ENCODE measurements around the gene NRXN3. TPM values are rescaled to one million over a fixed set of nuclear protein-coding genes. Genes with fewer than 3 reads are reported as not detected.

Gene NRXN3
- total RNA-seq, 1 experiment from 2014 or later: not detected

DNA sequence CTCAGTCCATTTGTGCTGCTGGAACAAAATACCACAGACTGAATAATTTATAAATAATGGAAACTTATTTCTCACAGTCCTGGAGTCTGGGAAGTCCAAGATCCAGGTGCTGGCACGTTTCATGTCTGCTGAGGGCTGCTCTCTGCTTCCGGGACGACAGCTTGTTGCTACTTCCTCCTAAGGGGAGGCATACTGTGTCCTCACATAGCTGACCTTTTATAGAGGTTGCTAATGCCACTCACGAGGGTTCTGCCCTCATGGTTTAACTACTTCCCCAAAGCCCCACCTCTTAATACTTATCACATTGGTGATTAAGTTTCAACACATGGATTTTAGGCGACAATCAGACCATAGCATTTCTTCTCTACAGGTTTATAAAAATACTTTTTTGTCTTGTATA, 411.1 kb downstream of the NRXN3 start:
- POLR2A ChIA-PET: no interaction called here
- Histone ChIP-seq H3K4me3 (ENCODE audit: low read depth in 2 of 2, low read length in 2 of 2) (no peak overlapping the region), H3K9me3 (ENCODE audit: control insufficient read depth, insufficient read depth, low read depth, low read length) (no peaks in the 10 kb centered on the region), H3K27ac (ENCODE audit: low read length) (no peak overlapping the region), H3K36me3 (ENCODE audit: control insufficient read depth, insufficient read depth, low read length) (no peaks in the 10 kb centered on the region), H3K4me1 (ENCODE audit: control insufficient read depth, insufficient read depth, low read length) (no peaks in the 10 kb centered on the region), H3K27me3 (ENCODE audit: control insufficient read depth, insufficient read depth, low read length) (no peaks in the 10 kb centered on the region)
- BruUV-seq (replicated peaks): no TSS peak
- intact Hi-C loops (cut with micrococcal nuclease; ENCODE audit: unreplicated experiment): no loop called here
- DNase-seq (ENCODE audit: low read depth, low spot score) (no peak), ATAC-seq (no peak)
- CTCF ChIA-PET: interaction anchor here (1.4 kb wide), 1 partner anchor 15 kb away, joined by 3 read pairs; no protein-coding TSS in a partner anchor
- TF ChIP-seq SIN3A (IDR thresholded peaks at IDR 0.05; ENCODE audit: borderline replicate concordance, insufficient read depth, low read depth, low read length): no peak
- TF ChIP-seq TCF7L2 (IDR thresholded peaks at IDR 0.05; ENCODE audit: low read depth, low read length): no peak
- in situ Hi-C loops (cut with HindIII; ENCODE audit: low pct_unique_long_range_greater_than_20kb, low sequenced_read_pairs): no loop called here

DNA sequence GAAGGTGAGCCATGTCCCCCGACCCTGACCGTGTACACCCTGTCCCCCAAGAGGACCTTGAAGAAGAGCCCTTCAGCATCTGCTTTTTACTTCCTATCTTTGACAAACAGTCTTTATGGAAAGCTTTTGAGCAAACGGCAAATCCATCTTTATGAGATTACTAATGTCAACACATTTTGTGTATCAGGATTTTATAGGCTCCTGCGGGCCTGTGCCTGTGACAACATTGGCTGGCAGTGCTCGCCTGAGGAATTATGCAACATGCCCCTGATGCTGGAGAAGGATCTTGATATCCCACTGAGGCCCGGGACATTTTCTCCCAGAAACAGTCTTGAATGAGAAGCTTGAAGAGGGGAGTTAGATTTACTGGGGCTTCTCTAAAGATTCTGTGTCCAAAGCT, 416.5 kb downstream of the NRXN3 start:
- ChIA-PET POLR2A (no interaction called here), CTCF (no interaction called here)
- H3K27ac ChIP-seq (ENCODE audit: low read length): no peak overlapping the region
- no peak for DNase-seq (ENCODE audit: low read depth, low spot score)
- no peak for TF ChIP-seq POLR2AphosphoS5 (IDR thresholded peaks at IDR 0.05; ENCODE audit: low read depth, low read length)
- no peak for TF ChIP-seq SIN3A (IDR thresholded peaks at IDR 0.05; ENCODE audit: borderline replicate concordance, insufficient read depth, low read depth, low read length)
- TF ChIP-seq, protein P1, sequence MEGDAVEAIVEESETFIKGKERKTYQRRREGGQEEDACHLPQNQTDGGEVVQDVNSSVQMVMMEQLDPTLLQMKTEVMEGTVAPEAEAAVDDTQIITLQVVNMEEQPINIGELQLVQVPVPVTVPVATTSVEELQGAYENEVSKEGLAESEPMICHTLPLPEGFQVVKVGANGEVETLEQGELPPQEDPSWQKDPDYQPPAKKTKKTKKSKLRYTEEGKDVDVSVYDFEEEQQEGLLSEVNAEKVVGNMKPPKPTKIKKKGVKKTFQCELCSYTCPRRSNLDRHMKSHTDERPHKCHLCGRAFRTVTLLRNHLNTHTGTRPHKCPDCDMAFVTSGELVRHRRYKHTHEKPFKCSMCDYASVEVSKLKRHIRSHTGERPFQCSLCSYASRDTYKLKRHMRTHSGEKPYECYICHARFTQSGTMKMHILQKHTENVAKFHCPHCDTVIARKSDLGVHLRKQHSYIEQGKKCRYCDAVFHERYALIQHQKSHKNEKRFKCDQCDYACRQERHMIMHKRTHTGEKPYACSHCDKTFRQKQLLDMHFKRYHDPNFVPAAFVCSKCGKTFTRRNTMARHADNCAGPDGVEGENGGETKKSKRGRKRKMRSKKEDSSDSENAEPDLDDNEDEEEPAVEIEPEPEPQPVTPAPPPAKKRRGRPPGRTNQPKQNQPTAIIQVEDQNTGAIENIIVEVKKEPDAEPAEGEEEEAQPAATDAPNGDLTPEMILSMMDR (IDR thresholded peaks at IDR 0.05): no peak
- no peak for TF ChIP-seq TCF7L2 (IDR thresholded peaks at IDR 0.05; ENCODE audit: low read depth, low read length)
- TF ChIP-seq REST (IDR thresholded peaks at IDR 0.05; ENCODE audit: insufficient read depth in 1 of 2, low read depth in 2 of 2, low read length in 1 of 2): no peak
- in situ Hi-C loops (cut with HindIII; ENCODE audit: low pct_unique_long_range_greater_than_20kb, low sequenced_read_pairs): no loop called here
- H3K4me3 ChIP-seq (ENCODE audit: low read depth in 2 of 2, low read length in 2 of 2): no peak overlapping the region
- no peaks in the 10 kb centered on the region for H3K4me1 ChIP-seq (ENCODE audit: control insufficient read depth, insufficient read depth, low read length)
- H3K36me3 ChIP-seq (ENCODE audit: control insufficient read depth, insufficient read depth, low read length): no peaks in the 10 kb centered on the region
- H3K9me3 ChIP-seq (ENCODE audit: control insufficient read depth, insufficient read depth, low read depth, low read length): no peaks in the 10 kb centered on the region
- H3K27me3 ChIP-seq (ENCODE audit: control insufficient read depth, insufficient read depth, low read length): no peaks in the 10 kb centered on the region
- intact Hi-C loops (cut with micrococcal nuclease; ENCODE audit: unreplicated experiment): no loop called here
- BruUV-seq (replicated peaks): no TSS peak
- ATAC-seq: no peak

- no peaks in the 10 kb centered on the region for H3K27me3 ChIP-seq (ENCODE audit: control insufficient read depth, insufficient read depth, low read length)
- in situ Hi-C loops (cut with HindIII; ENCODE audit: low pct_unique_long_range_greater_than_20kb, low sequenced_read_pairs) (no loop called here), intact Hi-C loops (cut with micrococcal nuclease; ENCODE audit: unreplicated experiment) (no loop called here)
- ChIA-PET CTCF (no interaction called here), POLR2A (no interaction called here)
- TF ChIP-seq SIN3A (IDR thresholded peaks at IDR 0.05; ENCODE audit: borderline replicate concordance, insufficient read depth, low read depth, low read length) (no peak), POLR2AphosphoS5 (IDR thresholded peaks at IDR 0.05; ENCODE audit: low read depth, low read length) (no peak), TCF7L2 (IDR thresholded peaks at IDR 0.05; ENCODE audit: low read depth, low read length) (no peak), REST (IDR thresholded peaks at IDR 0.05; ENCODE audit: insufficient read depth in 1 of 2, low read depth in 2 of 2, low read length in 1 of 2) (no peak)
- TF ChIP-seq, protein P1 (IDR thresholded peaks at IDR 0.05): no peak
- H3K9me3 ChIP-seq (ENCODE audit: control insufficient read depth, insufficient read depth, low read depth, low read length): no peaks in the 10 kb centered on the region
- BruUV-seq (replicated peaks): no TSS peak
- H3K4me1 ChIP-seq (ENCODE audit: control insufficient read depth, insufficient read depth, low read length): no peaks in the 10 kb centered on the region
- H3K4me3 ChIP-seq (ENCODE audit: low read depth in 2 of 2, low read length in 2 of 2): no peak overlapping the region
- DNase-seq (ENCODE audit: low read depth, low spot score): no peak
- no peak for ATAC-seq
- H3K27ac ChIP-seq (ENCODE audit: low read length): no peak overlapping the region
- no peaks in the 10 kb centered on the region for H3K36me3 ChIP-seq (ENCODE audit: control insufficient read depth, insufficient read depth, low read length)
Observed at GRCh38 chr14:78588906-78589305, 418.7 kb downstream of the NRXN3 start.

Measured in Panc1 (cell line).